Activated T-cell treated with anti-CD3 and anti-CD28 coated beads, Interleukin-2, amount 50 U/mL, for 1 hour (primary cell): Measurements from ENCODE around the gene BCAS3.

Experiments used
- DNase-seq: peaks from one replicate; pipeline ENCODE4 v3.0.0-alpha.2; 2020

Gene BCAS3

DNA sequence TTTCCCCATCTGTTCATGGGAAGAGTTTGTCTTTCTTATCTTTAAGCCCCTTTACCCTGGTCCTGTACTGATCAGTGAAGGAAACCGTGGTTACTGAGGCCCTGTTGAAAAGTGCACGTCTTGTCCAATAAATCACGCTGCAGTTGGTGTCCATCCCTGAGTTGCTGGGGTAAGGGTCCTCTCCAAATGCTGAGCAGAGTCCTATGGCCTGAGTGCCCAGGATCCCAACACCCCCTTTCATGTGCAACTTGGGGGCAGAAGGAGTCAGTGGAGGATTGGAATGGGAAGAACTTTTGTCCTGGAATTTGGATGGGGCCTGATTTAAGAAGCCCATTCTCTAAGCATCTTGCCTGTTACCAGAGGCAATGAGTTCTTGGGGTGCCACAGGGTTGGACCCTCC, 715.0 kb downstream of the BCAS3 start:
- DNase-seq = no peak

DNA sequence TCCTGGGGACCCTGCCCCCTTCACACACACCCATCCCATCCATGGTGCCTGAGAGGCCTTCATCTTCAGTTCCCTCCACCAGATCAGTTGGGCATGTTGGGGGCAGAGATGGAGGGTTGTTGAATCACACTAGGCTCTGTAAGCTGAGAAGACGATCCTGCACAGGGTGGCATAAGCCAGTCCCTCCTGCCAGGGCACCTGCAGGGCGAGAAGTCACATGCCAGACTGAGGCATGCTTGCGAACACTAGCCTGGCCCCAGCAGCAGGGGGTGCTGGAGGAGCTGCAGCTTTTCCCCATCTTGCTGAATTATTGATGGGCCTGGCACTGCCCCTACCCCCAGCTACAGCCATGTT, 715.9 kb downstream of the BCAS3 start:
- DNase-seq = no peak

DNA sequence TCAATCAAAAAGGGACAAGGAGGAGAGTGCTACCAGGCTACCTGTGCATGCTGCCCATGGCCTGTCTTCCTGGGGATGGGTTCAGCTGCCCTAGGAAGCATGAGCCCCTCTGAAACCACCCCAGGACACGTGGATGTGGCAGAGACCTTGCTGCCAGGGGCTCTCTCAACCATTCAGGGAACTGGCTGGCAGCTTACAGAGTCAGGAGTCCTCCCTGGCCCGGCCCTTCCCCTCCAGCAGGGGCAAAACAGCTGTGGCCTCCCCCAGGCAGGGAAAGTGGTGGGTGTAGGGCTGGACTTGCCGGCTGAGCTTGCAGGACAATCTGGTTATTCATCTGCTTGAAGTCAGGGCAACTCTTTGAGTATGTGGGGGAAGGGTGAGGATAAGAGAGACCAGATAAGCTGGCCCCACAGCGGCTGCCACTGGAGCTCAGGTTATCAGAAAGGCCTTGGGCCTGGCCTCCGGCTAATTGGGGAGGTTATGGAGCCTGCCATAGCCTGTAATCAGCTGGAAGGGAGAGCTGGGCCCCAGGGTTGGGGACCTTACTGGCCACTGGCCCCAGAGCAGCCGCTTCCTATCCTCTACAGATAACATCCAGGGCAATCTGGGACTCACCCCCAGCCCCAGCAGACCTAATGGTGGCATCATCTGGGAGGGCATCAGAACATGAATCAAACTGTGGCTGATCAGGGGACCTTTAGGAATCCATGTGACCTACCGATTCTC, 716.4 kb downstream of the BCAS3 start:
- no peak for DNase-seq

DNA sequence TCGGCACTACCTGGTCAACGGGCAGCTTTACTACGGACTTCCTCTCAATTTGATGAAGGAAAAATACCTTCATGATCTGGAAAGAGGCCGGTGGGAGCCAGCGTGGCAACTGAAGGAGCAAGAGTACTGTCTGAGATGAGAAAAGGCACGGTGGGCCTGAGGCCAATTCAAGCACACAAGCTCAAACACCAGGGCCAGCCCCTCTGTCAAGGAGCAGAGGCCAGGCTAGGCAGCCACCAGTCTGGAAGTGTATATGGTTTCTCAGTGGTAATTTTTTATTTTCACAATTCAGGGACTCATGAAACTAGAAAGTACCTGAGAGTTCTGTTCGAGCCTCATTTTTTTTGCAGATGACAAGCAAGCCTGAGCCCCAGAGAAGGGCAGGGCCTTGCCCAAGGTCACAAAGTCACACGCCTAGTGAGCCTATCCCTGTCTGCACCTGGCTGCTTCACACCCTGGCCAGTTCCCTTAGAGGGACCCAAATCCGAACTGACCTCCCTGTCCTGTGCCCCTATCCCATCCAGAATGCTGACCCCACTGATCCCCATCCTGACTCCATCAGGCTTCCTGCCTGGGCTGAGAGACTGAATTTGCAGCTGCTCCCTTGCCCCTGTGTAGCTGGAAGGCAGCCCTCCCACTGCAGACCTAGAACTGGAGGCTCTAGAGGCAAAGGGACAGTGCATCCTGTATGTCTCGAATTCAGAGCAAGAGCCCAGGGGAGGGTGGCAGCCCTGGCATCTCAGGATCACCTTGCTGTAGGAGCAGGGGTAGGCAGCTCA, 717.2 kb downstream of the BCAS3 start:
- DNase-seq = no peak

DNA sequence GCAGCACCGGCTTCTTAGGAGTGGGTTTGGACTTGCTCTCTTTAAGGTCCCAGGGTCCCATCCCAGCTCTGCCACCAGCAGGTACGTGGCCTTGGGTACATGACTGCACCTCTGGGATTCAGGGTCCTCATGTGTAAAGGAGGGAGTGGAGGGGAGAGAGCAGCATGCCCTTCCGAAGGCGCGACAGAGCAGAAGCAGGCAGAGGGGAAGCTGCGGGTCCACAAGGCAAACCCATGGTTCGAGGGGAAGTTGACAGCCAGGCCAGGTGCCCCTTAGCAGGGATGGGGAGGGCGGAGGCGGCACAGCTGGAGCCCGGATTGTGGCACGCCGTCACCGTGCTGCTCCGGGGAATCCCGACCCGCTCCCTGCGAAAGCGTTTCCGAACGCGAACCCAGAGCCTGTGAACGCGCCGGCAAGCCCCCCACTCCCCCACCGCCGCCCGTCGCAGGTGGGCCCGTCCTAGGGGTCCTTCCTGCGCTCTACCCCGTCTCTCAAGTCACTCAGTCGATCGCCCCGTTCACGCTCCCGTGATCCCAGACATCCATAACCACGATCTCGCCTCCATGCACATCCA, 717.8 kb downstream of the BCAS3 start:
- DNase-seq = no peak

DNA sequence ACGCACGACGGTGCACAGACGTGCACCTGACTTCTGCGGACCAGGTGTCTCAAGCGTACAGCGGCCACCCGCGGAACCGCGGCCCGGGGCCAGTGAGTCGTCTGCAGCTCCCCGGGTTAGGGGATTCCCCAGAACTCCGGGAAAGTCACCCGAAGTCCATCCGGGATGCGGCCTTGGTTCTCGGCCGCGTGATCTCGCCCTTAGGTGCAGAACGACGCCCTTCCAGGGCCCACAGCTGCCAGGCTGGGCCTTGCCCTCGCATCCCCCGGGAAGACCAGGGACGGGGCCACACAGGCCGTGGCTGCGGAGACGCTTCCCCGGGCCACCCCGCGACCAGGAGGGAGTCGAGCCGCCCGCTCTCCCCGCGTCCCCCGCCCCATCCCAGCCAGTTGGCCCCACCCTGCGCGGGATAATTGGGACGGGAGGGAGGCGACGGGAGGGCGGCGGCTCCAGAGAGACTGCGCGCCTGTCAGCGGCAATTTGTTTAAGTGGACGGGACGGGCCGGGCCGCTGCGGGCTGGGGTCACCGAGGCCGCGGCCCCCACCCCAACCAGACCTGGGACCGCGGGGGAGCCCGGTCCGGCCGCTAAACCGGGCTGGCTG, 718.4 kb downstream of the BCAS3 start:
- DNase-seq = no peak

DNA sequence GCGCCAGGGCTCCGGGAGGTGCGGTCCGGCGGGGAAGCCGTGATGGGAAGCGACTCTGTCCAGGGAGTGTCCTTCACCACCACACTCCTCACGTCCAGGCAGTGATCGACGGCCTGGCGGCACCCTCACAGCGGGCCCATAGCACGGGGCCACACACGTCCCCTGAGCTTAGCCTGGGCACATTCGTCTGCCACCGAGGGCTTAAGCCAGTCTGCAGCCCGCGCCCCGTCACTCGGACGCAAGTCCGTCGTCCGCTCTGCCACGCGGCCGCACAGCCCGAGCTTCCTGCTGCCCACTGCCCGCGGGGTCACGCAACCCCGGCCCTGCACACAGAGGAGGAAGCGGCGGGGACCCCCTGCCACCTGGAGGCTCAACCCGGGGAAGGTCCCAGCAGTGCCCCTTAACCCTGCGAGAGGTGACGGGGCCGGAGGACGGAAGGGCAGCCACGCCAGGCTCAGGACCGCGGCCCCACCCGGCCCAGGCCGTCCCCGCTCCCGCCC, 719.0 kb downstream of the BCAS3 start:
- no peak for DNase-seq

DNA sequence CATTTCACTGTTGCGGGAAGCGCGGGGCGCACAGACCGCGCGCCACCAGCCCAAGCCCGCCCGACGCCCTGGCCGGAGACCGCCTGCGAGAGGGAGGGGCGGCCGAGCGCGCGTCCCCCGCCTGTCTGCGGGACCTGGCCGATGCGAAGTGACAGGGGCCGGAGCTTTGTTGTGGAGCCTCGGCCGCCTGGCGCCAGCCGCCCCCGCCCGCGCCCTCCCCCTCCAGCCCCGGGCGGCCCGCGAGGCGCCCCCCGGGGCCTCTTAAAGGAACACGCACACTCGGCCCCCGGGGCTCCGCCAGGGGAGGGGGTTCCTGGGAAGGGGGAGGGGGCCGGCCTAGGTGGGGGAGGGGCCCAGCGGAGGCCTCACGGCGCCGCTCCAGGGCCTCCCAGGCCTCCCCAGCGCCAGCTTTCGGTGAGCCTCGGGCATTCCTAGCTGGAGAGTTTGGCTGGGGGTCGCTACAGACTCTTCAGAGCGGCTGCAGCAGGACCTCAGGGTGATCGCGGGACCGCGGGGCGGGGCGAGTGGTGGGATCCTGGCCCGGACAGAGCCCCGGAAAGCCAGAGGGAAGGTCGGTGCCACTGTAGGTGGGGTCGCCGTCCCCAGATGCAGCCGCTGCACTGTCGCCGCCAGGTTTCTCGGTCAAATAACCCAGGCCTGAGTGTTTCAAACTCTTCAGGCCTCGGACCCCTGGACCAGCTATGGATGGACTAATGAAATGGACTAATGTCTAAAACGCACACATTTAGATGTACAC, 719.6 kb downstream of the BCAS3 start:
- DNase-seq = no peak

DNA sequence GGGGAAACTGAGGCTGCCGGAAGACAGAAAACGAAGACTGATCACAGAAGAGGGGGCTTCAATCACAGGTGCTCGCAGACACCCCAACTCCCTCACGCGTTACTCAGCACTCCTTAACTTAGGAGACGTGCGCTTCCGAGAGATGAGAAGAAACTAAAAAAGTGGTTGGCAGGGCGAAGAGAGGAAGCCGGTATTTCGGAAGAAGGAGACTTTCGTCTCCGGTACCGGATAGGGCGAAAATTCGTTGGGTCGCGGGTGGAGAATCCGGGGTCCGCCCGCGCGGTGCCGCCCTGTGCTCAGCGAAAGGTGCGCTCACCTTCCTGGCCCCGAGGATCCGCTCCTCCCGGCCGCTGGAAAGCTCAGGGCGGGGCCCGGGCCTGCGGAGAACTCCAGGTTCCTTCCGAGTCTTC, 721.1 kb downstream of the BCAS3 start:
- DNase-seq = no peak

DNA sequence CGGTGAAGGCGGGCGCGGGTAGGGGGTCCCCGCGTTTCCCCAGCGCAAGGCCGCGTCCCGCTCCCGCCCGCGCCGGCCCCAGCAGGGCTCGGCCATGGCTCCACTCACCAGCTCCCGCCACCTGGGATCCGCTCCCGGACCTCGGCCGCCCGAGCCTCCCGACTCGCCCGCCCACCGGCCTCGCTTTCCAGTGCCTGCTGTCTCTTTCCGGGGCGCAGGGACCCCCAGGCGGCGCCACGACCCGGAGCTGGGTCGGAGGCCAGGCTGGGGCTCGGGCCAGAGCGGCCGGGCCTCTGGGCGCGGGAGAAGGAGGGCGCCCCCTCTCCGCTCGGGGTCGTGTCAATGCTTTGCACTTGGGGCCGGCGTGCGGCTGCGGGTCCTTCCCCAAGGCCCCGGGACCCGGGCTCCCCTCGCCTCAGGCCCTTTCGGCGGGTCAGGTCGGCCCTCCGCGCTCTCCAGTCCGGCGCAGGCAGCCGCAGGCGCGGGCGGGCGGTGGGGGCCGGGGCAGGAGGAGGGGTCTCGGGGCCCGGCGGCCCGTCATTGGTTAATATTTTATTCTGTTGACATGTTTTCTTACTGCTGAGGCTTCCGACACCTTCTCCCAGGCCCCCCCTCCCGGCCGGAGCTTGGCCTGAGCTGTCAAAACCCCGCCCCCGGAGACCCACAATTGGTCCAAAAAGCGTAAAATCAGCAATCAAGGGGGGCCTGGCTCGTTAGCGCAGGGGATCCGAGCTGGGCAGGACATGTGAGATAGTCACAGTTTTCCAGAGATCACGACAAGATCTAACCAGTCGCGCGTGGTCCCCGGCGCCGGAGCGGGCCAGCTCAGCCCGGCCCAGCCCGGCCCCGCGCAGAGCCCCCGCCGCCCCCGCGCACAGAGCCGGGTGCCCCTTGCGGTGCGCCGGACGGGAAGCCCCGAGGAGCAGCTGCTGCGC, 721.7 kb downstream of the BCAS3 start, which contains the start of gene TBX2:
TBX2 (plus strand) TSS at position 713 of the 935 bp plus-strand sequence. CDS start 334 bp downstream, outside the sequence.
- no peak for DNase-seq

DNA sequence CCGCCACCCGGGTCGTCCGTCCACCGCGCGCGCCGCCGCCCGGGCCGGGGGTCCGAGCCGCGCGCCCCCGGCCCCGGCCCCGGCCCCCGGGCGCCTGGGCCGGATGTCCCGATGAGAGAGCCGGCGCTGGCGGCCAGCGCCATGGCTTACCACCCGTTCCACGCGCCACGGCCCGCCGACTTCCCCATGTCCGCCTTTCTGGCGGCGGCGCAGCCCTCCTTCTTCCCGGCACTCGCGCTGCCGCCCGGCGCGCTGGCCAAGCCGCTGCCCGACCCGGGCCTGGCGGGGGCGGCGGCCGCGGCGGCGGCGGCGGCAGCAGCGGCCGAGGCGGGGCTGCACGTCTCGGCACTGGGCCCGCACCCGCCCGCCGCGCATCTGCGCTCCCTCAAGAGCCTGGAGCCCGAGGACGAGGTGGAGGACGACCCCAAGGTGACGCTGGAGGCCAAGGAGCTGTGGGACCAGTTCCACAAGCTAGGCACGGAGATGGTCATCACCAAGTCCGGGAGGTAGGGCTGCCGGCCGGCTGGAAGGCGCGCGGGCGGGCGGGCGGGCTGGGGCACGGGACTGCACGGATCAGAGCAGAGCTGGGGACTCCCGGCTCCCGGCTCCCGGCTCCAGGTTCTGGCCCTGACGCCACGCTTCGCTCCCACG, 722.5 kb downstream of the BCAS3 start:
- no peak for DNase-seq

DNA sequence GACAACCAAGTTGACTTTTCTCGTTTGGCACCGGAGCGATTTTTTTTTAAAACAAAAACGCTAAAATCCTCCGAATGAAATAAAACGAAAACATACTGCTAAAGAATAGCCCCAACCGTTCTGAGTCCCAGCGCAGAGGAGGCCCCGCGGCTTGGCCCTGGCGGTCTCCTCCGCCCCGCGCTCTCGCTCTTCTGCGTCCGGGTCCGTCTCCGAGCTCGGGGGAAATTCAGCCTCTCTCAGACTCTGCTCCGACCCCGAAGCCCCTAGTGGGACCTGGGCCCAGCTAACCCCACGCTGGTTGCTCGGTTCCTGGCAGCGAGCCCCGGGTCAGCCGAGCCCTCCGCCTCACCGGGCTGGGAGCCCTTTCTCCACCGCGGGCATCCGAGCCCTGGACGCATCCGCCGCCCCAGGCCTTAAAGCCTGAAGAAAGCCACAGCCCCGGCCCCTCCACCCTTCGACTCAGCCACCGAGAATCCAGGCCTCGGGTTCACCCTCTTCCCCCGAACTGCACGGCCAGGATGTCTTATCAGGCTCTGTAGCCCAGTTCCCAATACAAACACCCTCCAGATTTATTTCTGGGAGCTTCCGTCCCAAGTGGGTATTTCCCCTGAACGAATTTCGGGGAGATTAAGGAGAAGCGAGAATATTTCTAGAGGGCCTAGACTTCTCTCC, 723.2 kb downstream of the BCAS3 start:
- no peak for DNase-seq

DNA sequence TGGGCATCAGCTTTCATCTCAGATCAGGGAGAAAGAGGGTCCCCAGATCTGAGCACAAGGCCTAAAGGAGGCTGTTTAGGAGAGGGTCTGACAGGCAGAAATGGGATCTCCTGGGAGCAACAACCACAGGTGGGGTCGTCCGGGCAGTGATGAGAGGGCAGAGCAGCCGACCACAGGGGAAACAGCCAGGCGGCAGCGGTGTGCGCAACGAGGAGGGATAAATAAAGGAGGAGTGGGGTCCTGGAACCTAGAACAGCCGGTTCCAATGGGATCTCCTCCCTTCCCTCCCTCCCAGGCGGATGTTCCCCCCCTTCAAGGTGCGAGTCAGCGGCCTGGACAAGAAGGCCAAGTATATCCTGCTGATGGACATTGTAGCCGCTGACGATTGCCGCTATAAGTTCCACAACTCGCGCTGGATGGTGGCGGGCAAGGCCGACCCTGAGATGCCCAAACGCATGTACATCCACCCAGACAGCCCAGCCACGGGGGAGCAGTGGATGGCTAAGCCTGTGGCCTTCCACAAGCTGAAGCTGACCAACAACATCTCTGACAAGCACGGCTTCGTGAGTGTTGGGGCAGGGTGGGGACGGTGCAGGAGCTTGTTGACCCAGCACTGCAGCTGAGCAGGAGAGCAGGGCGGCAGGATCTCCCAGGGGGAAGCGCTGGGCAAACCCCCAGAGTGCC, 723.9 kb downstream of the BCAS3 start:
- DNase-seq = no peak

DNA sequence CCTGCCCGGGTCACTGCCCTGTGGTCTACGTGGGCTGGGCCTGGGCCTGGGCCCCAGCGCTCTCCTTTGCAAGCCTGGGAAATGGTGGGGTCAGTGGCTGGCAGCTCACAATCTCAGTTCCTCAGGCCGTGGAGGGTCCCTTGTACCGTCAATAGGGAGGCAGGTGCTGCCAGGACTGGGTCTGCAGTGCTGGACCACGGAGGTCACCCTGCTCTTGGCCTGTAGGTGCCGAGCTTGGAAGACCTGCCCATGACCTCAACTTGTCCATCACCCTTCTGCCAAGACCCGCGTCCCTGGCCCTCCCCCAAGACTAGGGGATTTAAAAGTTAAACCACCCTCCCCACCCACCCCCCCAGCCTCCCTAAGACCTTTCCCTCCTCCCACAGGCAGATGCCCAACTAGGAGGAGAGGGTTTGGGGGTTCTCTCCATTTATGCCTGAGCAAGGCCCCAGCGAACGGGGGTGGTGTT, 724.5 kb downstream of the BCAS3 start:
- no peak for DNase-seq

DNA sequence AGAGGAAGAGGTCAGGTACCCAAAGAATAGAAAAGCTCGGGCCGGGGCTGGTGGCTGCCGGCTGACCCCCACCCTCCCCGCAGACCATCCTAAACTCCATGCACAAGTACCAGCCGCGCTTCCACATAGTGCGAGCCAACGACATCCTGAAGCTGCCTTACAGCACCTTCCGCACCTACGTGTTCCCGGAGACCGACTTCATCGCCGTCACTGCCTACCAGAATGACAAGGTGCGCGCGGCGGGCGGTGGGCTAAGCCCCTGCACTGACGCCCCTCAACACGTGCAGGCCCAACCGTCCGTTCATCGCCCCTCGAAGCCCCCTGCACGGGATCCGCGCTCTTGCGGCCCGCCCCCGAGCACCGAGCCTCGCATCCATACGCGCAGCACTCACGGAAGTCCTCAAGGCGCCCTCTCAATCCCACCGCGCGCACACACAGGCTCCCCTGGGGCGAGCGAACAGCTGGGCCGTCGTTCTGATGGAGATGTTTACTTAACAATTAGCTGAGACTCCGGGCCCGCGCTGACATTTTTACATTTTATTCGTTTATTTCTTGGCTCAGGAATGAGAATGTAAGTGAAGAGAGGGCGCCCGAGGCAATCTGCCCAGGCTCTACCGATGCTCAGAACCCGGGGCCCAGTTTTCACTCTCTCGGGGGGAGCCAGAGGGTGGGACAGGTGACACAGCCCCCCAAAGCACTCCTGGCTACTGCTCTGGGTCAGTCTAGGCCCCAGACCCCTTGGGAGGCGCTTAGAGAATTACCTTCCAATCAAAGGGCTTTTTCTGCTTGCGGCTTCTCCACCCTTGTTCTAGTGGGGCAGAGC, 725.5 kb downstream of the BCAS3 start:
- peak; percentile 47 for DNase-seq

DNA sequence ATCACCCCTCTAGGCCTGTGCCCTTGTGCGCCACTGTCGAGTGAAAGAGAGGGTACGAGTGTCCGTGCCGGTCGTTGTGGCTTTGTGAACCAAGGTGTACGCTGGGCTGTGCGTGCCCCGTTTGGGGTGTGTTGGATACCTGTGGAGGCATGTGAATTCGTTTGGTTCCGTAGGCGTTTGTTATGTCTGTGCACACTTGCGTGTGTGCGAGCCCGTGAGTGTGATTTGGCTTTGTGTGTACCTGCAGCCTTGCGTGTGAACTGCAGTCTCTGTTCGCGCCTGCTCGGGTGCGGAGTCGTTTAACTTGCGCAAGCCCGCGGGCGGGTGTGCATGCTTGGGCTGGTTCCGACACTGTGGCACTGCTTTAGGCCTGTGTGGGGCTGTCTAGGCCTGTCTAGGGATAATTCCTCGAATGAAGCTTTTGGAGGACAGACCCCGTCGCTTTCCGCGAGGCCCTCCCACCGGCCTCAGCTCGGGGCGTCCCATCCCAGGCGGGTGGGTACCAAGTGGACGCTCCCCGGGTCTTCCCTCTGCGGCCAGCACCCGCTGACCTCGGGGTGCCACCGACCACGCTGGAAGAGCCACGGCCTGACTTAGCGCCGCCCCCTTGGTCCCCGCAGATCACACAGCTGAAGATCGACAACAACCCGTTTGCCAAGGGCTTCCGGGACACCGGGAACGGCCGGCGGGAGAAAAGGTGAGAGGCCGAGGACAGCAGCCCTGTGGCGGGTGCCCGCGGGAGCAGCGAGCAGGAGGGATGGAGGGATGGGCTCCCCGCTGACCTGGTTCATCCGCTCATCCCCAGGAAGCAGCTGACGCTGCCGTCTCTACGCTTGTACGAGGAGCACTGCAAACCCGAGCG, 726.4 kb downstream of the BCAS3 start:
- peak; percentile 36 for DNase-seq

DNA sequence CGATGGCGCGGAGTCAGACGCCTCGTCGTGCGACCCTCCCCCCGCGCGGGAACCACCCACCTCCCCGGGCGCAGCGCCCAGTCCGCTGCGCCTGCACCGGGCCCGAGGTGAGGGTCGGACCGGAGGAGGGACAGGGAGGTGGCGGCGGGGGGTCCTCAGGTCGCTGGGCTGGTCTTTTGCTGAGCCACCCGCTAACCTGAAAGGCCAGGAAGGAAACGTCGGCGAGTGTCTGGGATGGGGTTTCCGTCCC, 726.9 kb downstream of the BCAS3 start:
- DNase-seq = no peak
